HG02981 (cell line): ENCODE data around the gene BCL2L2.

Experiments used
- ATAC-seq: cut with Tn5 transposase; IDR thresholded peaks from one replicate; pipeline ENCODE4 v1.9.1; 2021; ENCODE audit warnings: mild to moderate bottlenecking, moderate library complexity; ENCODE audit not compliant: unreplicated experiment

The BCL2L2 gene

GRCh38 chr14:23352506-23353432, 46.1 kb downstream of the BCL2L2 start, which contains the start of gene SLC22A17:
Gene SLC22A17, minus strand, starts transcription at chr14:23352887.
- no peak for ATAC-seq

DNA sequence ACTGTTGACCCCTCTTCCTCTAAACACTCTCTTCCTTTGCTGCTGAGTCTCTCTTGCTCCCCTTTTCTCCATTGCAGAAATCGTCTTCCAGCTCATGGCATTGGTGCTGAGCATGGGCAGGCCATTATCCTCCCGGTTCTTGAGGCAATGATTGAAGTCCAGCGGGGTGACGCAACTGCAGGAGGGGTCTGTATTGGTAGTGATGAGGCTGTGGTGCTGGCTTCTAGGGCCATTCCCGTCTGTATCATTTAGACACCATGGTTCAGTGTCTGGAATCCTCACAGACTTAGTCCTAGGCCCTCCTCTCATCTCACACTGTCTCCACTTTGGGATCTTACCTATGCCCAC, 46.8 kb downstream of the BCL2L2 start:
- ATAC-seq, result no peak

GRCh38 chr14:23354990-23355389, 48.4 kb downstream of the BCL2L2 start:
- ATAC-seq, result no peak

DNA sequence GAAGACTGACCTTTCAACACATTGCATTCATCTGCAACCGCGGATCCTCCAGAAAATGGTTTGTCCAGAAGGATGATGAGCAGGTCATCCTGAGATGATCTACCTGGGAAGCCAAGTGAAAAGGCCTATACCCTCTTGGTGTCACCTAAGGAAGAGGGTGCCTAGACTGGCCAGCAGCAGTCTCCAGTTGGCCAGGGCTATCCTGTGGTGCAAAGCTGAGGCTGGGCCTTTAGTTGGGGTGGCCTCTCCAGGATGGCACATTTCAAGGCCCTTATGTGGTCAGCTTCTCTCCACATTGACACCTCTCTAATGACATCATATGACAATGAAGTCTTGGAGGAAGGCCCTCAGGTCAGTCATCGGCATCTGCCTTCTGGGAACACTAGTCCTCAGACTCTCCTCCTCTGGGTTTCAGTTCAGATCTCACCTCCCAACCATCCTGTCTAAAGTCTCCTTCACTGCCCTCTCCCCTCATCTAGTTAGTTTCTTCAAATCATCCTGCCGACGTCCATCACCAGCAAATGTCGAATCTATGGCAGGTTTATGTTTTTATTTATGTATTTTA, 49.3 kb downstream of the BCL2L2 start:
- ATAC-seq, result no peak

- no peak for ATAC-seq
Measured at GRCh38 chr14:23356662-23357061, 50.0 kb downstream of the BCL2L2 start.

GRCh38 chr14:23357261-23357660, 50.6 kb downstream of the BCL2L2 start:
- no peak for ATAC-seq

DNA sequence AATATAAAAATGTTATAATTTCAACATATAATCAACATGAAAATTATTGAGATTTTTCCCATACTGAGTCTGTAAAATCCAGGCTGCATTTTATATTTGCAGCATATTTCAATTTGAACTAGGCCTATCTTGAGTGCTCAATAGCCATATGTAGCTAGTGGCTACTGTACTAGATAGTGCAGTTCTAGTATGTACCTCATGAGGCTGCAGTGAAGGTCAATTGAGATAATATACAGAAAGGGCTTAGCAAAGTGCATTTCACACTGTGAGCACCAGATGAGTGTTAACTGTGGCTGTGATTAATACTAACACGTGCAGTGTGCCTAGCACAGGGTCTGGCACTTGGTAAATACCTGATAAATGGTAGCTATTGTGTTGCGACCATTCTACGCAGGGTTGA, 51.4 kb downstream of the BCL2L2 start:
- no peak for ATAC-seq

DNA sequence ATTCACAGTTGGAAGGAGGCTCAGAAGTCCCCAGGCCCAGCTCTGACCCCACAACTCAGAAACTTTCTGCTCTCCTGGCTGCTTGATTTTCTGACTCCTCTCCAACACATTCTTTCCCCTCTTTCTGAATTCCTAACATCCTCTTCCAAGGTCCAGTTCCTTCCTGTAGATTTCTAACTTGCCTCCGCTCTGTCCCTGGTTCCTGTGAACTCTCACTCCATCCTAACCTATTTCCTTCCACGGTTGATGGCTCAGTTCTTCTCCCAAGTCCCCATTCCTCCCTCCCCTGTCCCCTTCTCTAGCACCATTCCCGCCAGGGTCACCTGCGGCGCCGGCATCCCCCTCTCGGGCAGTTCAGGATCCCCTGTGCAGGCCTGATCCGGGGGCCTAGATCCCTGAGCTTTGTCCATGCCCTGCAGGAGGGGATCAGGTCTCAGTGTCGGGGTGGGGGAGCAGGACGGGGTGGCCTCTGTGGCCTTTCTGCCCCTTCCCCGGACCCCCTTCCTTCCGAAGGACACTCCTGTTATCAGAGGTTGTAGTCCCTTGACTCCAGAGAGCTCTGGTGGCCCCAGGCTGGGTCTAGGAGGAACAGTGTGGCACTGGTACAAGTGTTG, 52.0 kb downstream of the BCL2L2 start:
- no peak for ATAC-seq

DNA sequence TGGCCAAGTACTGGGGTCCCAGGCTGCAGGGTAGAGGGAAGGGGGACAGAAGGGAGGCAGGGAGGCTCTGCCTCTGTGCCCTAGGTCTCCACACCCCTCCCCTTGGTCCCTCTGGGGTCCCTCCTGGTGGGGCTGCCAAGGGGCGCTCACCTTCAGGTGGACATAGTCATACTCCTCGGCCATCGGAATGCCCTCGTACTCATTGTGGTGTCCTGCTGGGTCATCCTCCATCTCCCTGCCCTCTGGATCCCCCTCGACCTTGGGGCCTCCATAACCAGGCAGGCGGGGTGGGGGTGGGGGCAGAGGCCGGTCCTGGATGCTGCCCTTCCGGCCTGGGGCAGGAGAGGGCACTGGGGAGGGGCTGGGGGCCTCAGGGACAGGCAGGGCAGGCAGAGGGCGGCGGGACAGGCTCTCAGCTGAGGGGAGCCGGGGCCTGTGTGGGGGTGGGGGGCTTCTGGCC, 52.6 kb downstream of the BCL2L2 start:
- no peak for ATAC-seq

GRCh38 chr14:23359722-23360447, 53.3 kb downstream of the BCL2L2 start:
- ATAC-seq, result no peak

DNA sequence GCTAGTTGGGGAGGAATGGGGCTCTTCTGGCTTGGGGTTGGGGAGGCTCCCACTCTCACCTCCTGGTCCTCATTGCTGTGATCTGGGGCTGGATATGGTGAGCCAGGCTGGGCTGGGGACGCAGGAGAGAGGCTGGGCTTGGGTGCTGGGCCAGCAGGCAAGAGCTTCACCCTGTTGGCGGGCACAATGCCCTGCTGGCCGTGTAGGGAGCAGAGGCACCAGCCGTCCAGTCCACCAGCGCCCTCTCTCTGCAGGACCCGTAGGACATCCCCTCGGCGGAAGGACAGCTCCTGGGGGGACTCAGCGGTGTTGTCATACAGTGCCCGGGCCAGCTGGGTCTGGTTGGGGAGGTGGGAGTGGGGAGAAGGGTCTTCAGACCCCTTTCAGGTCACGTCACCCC, 53.9 kb downstream of the BCL2L2 start:
- no peak for ATAC-seq

GRCh38 chr14:23361320-23361719, 54.7 kb downstream of the BCL2L2 start:
- ATAC-seq, result no peak
